Naive thymus-derived CD8-positive, alpha-beta T cell (primary cell): Measurements from ENCODE around the gene PARD3B. TPM values are rescaled to one million over a fixed set of nuclear protein-coding genes. Genes with fewer than 3 reads are reported as not detected.

Experiments used
- ATAC-seq, 2 donors: fragments of 150-1000 bp; cut with Tn5 transposase in 1 of 2; sonication (Bioruptor Pico), chemical (Tn5 transposase) in 1 of 2; 1 replicate in 1 of 2; 2 replicates in 1 of 2; pipeline ENCODE4 v1.10.0; 2021; ENCODE audit warnings: mild to moderate bottlenecking in 2 of 2, moderate library complexity in 2 of 2
- POLR2A ChIA-PET: fragments of 350-600 bp; sonication (Branson Sonifier 250); formaldehyde crosslinking; loops from one replicate; lab custom pipeline; 2021; ENCODE audit warnings: antibody characterized with exemption; lab: Charles Lee
- DNase-seq, 10 donors: peaks; one replicate each; pipeline versions ENCODE4 v3.0.0 to v3.0.0-alpha.2; 2020 to 2022
- H3K27ac Mint-ChIP-seq, 10 donors: one replicate each; pipeline ENCODE4 v1.8.0; 2020 to 2022; ENCODE audit warnings: mild to moderate bottlenecking in 10 of 10, mixed read lengths in 10 of 10, moderate library complexity in 4 of 10, inconsistent platforms in 1 of 10
- H3K27me3 Mint-ChIP-seq, 5 donors: one replicate each; pipeline ENCODE4 v1.8.0; 2021 to 2022; ENCODE audit warnings: mixed read lengths in 5 of 5
- H3K36me3 Mint-ChIP-seq, 3 donors: one replicate each; pipeline ENCODE4 v1.8.0; 2020 to 2022; ENCODE audit warnings: mixed read lengths in 3 of 3, mild to moderate bottlenecking in 2 of 3, inconsistent platforms in 1 of 3
- H3K4me1 Mint-ChIP-seq, 4 donors: one replicate each; pipeline ENCODE4 v1.8.0; 2021 to 2022; ENCODE audit warnings: mixed read lengths in 4 of 4
- H3K4me3 Mint-ChIP-seq, 10 donors: one replicate each; pipeline ENCODE4 v1.8.0; 2020 to 2022; ENCODE audit warnings: mild to moderate bottlenecking in 10 of 10, mixed read lengths in 10 of 10, moderate library complexity in 6 of 10, inconsistent platforms in 1 of 10
- H3K9me3 Mint-ChIP-seq, 9 donors: one replicate each; pipeline ENCODE4 v1.8.0; 2020 to 2022; ENCODE audit warnings: mixed read lengths in 9 of 9, mild to moderate bottlenecking in 3 of 9, inconsistent platforms in 1 of 9, moderate library complexity in 1 of 9
- polyA plus RNA-seq, 3 donors: library from polyadenylated mRNA; unstranded; fragments of 300-500 nt; fragmentation: Illumina TruSeq; gene quantifications; one replicate each; pipeline ENCODE4 v1.2.3, GENCODE V29; 2021
- total RNA-seq, 8 experiments: library from RNA in 2 of 8; stranded (reverse) in 2 of 8; gene quantifications; one replicate each; pipeline ENCODE4 v1.2.3 and lab custom pipeline; 2021 to 2026

The PARD3B gene
- total and polyA plus RNA-seq, 5 experiments from 2014 or later = 0.22 to 3.8 (median 1.3) TPM; not detected in 1

DNA sequence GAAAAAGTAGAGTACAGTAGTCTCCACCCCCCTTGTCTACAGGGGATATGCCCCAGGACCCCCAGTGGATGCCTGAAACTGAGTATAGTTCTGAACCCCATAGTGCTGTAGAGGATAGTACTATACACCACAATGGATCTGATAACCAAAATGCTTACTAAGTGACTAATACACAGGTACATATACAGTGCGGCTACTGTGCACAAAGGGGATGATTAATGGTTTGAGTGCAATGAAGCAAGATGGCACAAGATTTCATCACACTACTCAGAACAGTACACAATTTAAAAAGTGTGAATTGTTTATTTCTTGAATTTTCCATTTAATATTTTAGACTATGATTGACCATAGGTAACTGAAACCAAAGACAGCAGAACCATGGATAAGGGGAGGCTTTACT, 690.2 kb downstream of the PARD3B start:
- peaks cover 0 to 8% (median 2%) of the 10 kb centered on the region in 9 donors for H3K9me3 Mint-ChIP-seq
- H3K4me1 Mint-ChIP-seq = peaks cover 0 to 6% (median 4%) of the 10 kb centered on the region in 4 donors
- H3K4me3 Mint-ChIP-seq = no peak overlapping the region
- DNase-seq = no peak
- H3K27ac Mint-ChIP-seq = no peak overlapping the region
- no peak for ATAC-seq
- peaks cover 0 to 9% (median 3%) of the 10 kb centered on the region in 3 donors for H3K36me3 Mint-ChIP-seq
- POLR2A ChIA-PET = interaction anchor here (0.6 kb wide), 1 partner anchor 18 kb away, joined by 4 read pairs; no protein-coding TSS in a partner anchor
- peaks cover 0 to 1% (median 0%) of the 10 kb centered on the region in 5 donors for H3K27me3 Mint-ChIP-seq

DNA sequence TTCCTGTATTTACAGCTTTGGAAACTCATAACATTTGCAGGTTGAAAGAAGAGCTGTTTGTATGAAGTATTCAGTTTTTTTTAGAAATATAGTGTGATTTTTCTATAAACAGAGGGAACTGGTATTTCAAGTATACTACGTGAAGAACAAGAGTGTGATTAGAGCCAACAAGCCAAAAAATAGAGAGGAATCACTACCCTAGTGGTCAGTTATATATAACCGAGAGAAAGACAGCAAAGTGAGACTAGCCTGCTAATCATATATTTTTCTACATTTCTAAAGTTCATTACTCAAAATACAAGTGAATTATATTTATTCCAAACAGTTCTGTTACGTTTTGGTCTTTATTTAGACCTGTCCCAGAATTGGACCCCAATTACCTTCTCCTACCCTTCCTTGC, 692.2 kb downstream of the PARD3B start:
- Mint-ChIP-seq H3K9me3 (peaks cover 0 to 2% (median 0%) of the 10 kb centered on the region in 9 donors), H3K27ac (no peak overlapping the region), H3K4me3 (no peak overlapping the region), H3K4me1 (peaks cover 0 to 5% (median 4%) of the 10 kb centered on the region in 4 donors), H3K27me3 (no peaks in the 10 kb centered on the region), H3K36me3 (peaks cover 0 to 5% (median 0%) of the 10 kb centered on the region in 3 donors)
- DNase-seq (no peak), ATAC-seq (no peak)
- POLR2A ChIA-PET = no interaction called here

DNA sequence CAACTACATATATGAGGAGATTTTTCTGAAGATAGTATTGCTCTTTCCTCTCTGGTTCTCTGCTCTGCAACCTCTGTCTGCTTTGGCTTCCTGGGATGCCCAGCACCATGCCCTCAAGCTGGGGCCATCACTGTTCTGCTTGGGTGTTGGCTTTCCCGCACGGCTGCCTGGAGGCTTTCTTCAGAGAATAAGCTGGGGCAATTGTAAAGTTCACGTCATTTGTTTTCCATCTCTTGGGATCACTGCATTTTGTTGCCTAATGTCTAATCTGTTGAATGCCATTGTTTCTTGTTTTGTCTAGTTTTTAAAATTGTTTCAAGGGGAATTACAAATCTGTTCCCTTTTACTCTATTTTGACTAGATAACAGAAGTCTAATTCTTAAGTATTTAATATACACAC, 699.7 kb downstream of the PARD3B start:
- Mint-ChIP-seq H3K9me3 (peaks cover 0 to 3% (median 0%) of the 10 kb centered on the region in 9 donors), H3K36me3 (peaks cover 0 to 4% (median 4%) of the 10 kb centered on the region in 3 donors), H3K4me3 (no peak overlapping the region), H3K27ac (no peak overlapping the region), H3K27me3 (no peaks in the 10 kb centered on the region), H3K4me1 (peaks cover 0 to 2% (median 0%) of the 10 kb centered on the region in 4 donors)
- ATAC-seq (no peak), DNase-seq (no peak)
- POLR2A ChIA-PET = no interaction called here

DNA sequence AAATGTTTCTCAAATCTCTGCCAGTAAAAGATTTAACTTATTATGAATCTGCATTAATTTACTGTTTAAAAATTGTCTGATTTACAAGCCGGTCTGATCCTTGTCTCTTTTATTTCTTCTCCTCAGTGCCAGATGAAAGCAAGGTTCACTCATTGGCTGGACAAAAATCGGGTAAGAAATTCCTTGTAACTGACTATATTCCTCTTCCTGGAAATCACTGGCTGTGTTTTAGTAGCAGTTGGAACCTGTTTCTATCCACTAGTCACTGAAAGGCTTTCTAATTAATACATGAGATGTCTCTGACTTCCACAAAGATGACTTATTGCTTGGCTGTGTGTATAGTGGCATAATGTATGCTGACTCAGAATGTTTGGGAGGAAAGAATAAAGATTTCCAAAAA, 700.4 kb downstream of the PARD3B start:
- no peaks in the 10 kb centered on the region for H3K27me3 Mint-ChIP-seq
- no peak overlapping the region for H3K4me3 Mint-ChIP-seq
- peaks cover 0 to 2% (median 0%) of the 10 kb centered on the region in 4 donors for H3K4me1 Mint-ChIP-seq
- POLR2A ChIA-PET = interaction anchor here (0.7 kb wide), 1 partner anchor 30 kb away, joined by 3 read pairs; no protein-coding TSS in a partner anchor
- ATAC-seq (no peak), DNase-seq (no peak)
- peaks cover 0 to 4% (median 4%) of the 10 kb centered on the region in 3 donors for H3K36me3 Mint-ChIP-seq
- H3K9me3 Mint-ChIP-seq = peaks cover 0 to 3% (median 0%) of the 10 kb centered on the region in 9 donors
- H3K27ac Mint-ChIP-seq = no peak overlapping the region

DNA sequence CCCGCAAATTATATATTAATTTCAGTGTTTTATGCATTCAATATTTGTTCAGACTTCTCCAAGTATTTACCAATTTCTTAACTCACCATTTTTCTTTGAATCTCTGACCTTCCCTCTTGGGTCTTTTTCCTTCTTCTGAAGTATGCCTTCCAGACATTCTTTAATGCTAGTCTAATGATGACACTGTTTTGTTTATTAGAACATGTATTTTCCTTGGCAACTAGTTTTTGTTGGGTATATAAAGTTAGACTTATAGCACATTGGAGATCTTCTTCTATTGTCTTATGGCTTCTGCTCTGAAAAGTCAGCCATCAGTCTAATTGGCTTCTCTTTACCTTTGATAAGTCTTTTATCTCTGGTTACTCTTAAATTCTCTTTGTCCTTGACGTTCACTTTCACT, 713.8 kb downstream of the PARD3B start:
- ATAC-seq = no peak
- DNase-seq = no peak
- POLR2A ChIA-PET = no interaction called here
- Mint-ChIP-seq H3K36me3 (peaks cover 0 to 3% (median 0%) of the 10 kb centered on the region in 3 donors), H3K27me3 (peaks cover 0 to 4% (median 0%) of the 10 kb centered on the region in 5 donors), H3K9me3 (peaks cover 0 to 4% (median 2%) of the 10 kb centered on the region in 9 donors), H3K4me1 (peaks cover 0 to 2% (median 0%) of the 10 kb centered on the region in 4 donors), H3K27ac (no peak overlapping the region), H3K4me3 (no peak overlapping the region)

DNA sequence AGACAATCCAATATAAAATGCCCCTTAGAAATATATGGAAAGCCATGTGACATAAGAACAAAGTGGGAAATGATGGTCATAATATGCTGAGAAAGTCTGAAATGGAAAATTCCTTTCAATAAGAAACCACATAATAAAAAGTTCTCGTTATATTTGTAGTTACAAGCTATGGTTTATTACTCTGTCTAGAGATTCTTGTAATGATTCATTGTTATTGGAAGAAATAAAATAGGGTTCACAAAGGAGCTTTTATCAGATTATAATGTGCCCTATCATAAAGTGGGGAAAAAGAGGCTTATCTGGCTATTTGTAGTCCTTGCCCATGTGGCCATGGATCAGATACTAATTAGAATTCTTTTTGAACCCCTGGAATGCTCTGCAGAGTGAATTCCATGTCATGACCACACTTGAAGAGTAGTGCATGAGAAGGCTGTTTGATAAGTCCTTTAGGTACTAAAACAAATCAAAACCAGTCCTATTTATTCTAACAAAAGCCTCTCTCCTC, 716.3 kb downstream of the PARD3B start:
- peaks cover 0 to 4% (median 0%) of the 10 kb centered on the region in 9 donors for H3K9me3 Mint-ChIP-seq
- ATAC-seq = no peak
- H3K27me3 Mint-ChIP-seq = no peaks in the 10 kb centered on the region
- H3K36me3 Mint-ChIP-seq = peaks cover 0 to 3% (median 0%) of the 10 kb centered on the region in 3 donors
- no peak for DNase-seq
- H3K4me1 Mint-ChIP-seq = peaks cover 0 to 2% (median 0%) of the 10 kb centered on the region in 4 donors
- POLR2A ChIA-PET = interaction anchor here (0.6 kb wide), 1 partner anchor 71 kb away, joined by 4 read pairs; no protein-coding TSS in a partner anchor
- H3K27ac Mint-ChIP-seq = no peak overlapping the region
- H3K4me3 Mint-ChIP-seq = no peak overlapping the region

DNA sequence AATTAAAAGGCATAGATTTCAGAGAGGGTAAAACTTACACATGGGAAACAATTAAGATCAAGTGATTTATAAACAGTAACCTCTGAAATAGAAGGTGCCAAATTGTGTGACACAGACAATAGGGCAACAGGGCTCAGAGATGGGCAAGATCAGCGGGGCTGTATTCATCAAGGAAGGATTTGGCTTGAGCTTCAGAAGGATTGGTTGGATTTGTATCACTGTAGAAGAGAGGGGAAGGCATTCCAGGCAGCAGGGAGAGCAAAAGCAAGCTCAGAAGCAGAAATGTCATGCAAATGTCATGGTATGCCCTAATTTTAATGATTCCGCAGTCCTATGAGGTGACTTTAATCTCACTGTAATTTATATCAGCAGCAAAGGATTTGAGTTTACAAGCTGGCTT, 722.0 kb downstream of the PARD3B start:
- Mint-ChIP-seq H3K27ac (no peak overlapping the region), H3K4me3 (no peak overlapping the region), H3K27me3 (peaks cover 0 to 1% (median 0%) of the 10 kb centered on the region in 5 donors), H3K4me1 (no peaks in the 10 kb centered on the region), H3K36me3 (no peaks in the 10 kb centered on the region), H3K9me3 (peaks cover 0 to 3% (median 0%) of the 10 kb centered on the region in 9 donors)
- DNase-seq (no peak), ATAC-seq (no peak)
- POLR2A ChIA-PET = no interaction called here

DNA sequence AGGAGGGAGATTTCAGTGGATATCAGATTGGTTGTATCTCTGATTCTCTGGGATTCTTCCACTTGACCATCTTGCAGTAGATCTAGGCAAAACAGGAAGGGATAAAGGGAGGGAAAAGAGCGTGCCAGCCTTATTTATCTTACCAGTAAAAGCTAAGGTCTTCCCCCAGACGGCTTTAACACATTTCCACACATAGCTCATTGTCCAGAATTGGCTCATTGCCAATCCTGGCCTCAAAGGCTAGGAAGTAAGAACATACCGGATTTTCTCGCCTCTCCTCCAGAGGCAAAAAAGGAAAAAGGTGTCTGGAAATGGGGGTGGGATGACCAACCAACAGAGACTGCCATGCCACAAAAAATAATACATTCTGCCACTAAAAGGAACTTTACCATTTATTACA, 725.4 kb downstream of the PARD3B start:
- Mint-ChIP-seq H3K27ac (no peak overlapping the region), H3K4me1 (no peaks in the 10 kb centered on the region)
- POLR2A ChIA-PET = no interaction called here

DNA sequence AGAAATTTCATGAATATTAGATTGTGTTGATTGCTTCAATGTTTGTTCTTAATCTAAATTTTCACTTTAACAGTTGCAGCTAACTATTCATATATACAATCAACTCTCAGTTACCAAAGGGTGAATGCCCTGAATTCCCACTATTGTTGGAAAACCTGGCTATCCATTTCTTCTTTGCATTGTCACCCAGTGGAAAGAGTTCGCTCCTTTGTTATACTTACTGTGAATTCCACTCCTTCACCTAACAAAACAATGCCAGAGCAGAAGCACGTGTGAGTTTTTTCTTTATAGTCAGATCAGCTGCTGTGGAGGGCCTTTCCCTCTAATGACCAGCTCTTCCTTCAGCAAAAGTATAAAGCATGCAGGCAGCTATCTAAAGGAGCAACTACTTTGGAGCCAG, 727.9 kb downstream of the PARD3B start:
- H3K27me3 Mint-ChIP-seq = peaks cover 0 to 9% (median 1%) of the 10 kb centered on the region in 5 donors
- POLR2A ChIA-PET = no interaction called here
- H3K4me1 Mint-ChIP-seq = no peaks in the 10 kb centered on the region
- peaks cover 0 to 6% (median 0%) of the 10 kb centered on the region in 3 donors for H3K36me3 Mint-ChIP-seq
- H3K27ac Mint-ChIP-seq = no peak overlapping the region
- ATAC-seq (no peak), DNase-seq (no peak)
- peaks cover 0 to 9% (median 0%) of the 10 kb centered on the region in 9 donors for H3K9me3 Mint-ChIP-seq
- no peak overlapping the region for H3K4me3 Mint-ChIP-seq

More for the DNA sequence above, 725.4 kb downstream of the PARD3B start:
- H3K4me3 Mint-ChIP-seq = no peak overlapping the region
- no peaks in the 10 kb centered on the region for H3K9me3 Mint-ChIP-seq
- H3K36me3 Mint-ChIP-seq = no peaks in the 10 kb centered on the region
- peaks cover 0 to 1% (median 0%) of the 10 kb centered on the region in 5 donors for H3K27me3 Mint-ChIP-seq
- no peak for DNase-seq
- ATAC-seq = no peak

DNA sequence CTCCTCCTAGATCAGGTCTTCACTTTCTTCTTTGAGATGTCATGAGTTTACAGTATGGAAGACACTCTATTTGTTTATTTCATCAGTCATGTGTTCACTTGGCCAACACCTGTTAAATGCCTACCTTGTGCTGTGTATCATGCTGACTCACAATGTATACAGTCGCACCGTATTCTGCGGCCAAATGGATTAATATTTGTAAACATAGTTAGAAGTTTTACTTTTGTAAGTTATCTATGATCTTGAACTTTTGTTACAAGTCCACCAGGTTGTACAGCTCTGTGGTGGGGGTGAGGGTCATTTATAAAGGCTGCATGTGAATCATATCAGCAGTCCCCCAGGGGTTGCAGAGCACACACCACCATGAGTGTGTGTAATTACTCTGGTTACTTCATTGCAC, 728.4 kb downstream of the PARD3B start:
- Mint-ChIP-seq H3K36me3 (peaks cover 0 to 6% (median 0%) of the 10 kb centered on the region in 3 donors), H3K4me1 (no peaks in the 10 kb centered on the region), H3K9me3 (peaks cover 0 to 9% (median 0%) of the 10 kb centered on the region in 9 donors), H3K4me3 (no peak overlapping the region), H3K27ac (no peak overlapping the region), H3K27me3 (peaks cover 0 to 9% (median 1%) of the 10 kb centered on the region in 5 donors)
- POLR2A ChIA-PET = no interaction called here
- ATAC-seq (no peak), DNase-seq (no peak)

DNA sequence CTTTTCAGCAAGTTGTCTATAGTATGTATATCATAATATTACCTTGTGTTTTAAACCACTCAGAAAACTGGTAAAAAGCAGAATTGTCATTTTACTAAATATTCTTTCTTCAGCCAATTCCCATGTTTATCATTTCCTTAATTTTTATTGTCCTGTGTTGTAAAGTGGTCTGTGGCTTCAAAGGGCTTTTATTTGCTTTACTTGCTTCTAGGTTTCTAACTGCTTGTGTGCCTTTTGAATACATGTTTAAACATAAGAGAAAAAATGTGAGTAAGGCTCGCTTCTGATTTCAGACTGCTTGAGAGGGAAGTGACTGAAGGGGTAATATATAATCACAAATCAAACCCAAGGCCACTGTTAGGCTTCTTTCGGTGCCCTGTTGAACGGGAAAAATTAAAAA, 729.5 kb downstream of the PARD3B start:
- peaks cover 0 to 9% (median 0%) of the 10 kb centered on the region in 9 donors for H3K9me3 Mint-ChIP-seq

DNA sequence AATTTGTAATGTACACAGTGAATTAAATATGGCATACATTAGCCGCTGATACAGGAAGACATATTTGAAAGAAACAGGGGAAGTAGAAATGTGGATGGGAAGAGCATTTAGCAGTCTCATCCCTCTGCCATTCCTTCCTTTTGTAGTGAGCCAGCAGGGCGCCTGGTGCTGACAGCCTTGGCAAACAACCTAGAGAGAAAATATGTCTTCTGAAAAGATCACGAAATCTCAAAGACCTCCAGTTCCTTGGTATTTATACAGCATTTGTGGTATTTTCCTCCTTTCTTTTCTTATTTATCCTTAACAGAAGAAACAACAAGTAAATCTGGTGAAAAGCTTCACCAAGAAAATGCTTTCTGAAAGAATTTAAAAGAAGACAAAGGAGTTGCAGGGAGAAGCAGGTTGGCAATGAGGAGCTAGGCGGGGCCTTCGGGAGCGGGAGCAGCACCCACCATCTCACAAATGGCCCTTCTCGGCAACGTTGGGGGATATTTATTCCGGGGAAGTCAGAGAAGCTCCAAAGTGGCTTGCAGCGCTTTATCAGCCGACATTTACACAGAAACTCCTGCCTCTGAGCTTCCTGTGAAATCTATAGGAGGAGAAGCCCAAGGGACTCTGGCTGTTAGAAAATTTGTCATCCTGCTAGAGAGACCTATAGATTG, 731.0 kb downstream of the PARD3B start:
- Mint-ChIP-seq H3K4me3 (no peak overlapping the region), H3K9me3 (peaks cover 0 to 9% (median 0%) of the 10 kb centered on the region in 9 donors), H3K27ac (no peak overlapping the region), H3K4me1 (no peaks in the 10 kb centered on the region), H3K36me3 (peaks cover 0 to 6% (median 0%) of the 10 kb centered on the region in 3 donors), H3K27me3 (peaks cover 0 to 9% (median 0%) of the 10 kb centered on the region in 5 donors)
- POLR2A ChIA-PET = no interaction called here
- DNase-seq = no peak
- ATAC-seq = no peak

More for the DNA sequence above, 729.5 kb downstream of the PARD3B start:
- H3K36me3 Mint-ChIP-seq = peaks cover 0 to 6% (median 0%) of the 10 kb centered on the region in 3 donors
- POLR2A ChIA-PET = no interaction called here
- H3K27me3 Mint-ChIP-seq = peaks cover 0 to 9% (median 1%) of the 10 kb centered on the region in 5 donors
- H3K27ac Mint-ChIP-seq = no peak overlapping the region
- ATAC-seq (no peak), DNase-seq (no peak)
- no peaks in the 10 kb centered on the region for H3K4me1 Mint-ChIP-seq
- H3K4me3 Mint-ChIP-seq = no peak overlapping the region
